Measurements from ENCODE around the gene CYP17A1. TPM values are rescaled to one million over a fixed set of nuclear protein-coding genes. Genes with fewer than 3 reads are reported as not detected.
A peak's percentile ranks its signal among the peaks of the same experiment; 100 is the strongest.
"Not testable (repeated sequence)": the region's sequence is repeated elsewhere in the genome, so short reads cannot be mapped to it uniquely, and the experiment has no call there.

The CYP17A1 gene
- total RNA-seq, 1 donor from 2014 or later: not detected

GRCh38 chr10:102835007-102835482 lies 2.2 kb downstream of the CYP17A1 start:
- DNase-seq (ENCODE audit: low spot score): no peak

- DNase-seq (ENCODE audit: low spot score): no peak
Observed at GRCh38 chr10:102834143-102834542, 3.1 kb downstream of the CYP17A1 start.

- DNase-seq (ENCODE audit: low spot score): no peak
Observed at GRCh38 chr10:102832987-102833386, 4.2 kb downstream of the CYP17A1 start.

- DNase-seq (ENCODE audit: low spot score): no peak
Observed at GRCh38 chr10:102832248-102832647, 5.0 kb downstream of the CYP17A1 start.

- no peak for DNase-seq (ENCODE audit: low spot score)
Observed at GRCh38 chr10:102831322-102832071, 5.7 kb downstream of the CYP17A1 start.

GRCh38 chr10:102827597-102827975 lies 9.6 kb downstream of the CYP17A1 start:
- DNase-seq (ENCODE audit: low spot score): no peak

GRCh38 chr10:102826148-102826796 lies 10.9 kb downstream of the CYP17A1 start:
- no peak for DNase-seq (ENCODE audit: low spot score)

- no peak for DNase-seq (ENCODE audit: low spot score)
Observed at GRCh38 chr10:102824664-102825063, 12.5 kb downstream of the CYP17A1 start.

- no peak for DNase-seq (ENCODE audit: low spot score)
Observed at GRCh38 chr10:102822222-102822621, 15.0 kb downstream of the CYP17A1 start.

- not testable (repeated sequence) for DNase-seq (ENCODE audit: low spot score)
Observed at GRCh38 chr10:102820008-102820407, 17.2 kb downstream of the CYP17A1 start.

- DNase-seq (ENCODE audit: low spot score): no peak
Observed at GRCh38 chr10:102819054-102819453, 18.2 kb downstream of the CYP17A1 start.

GRCh38 chr10:102817175-102817574 lies 20.0 kb downstream of the CYP17A1 start:
- DNase-seq (ENCODE audit: low spot score): no peak

- no peak for DNase-seq (ENCODE audit: low spot score)
Observed at GRCh38 chr10:102815790-102816549, 21.2 kb downstream of the CYP17A1 start.

- DNase-seq (ENCODE audit: low spot score): peak; percentile 92
Observed at GRCh38 chr10:102814873-102815661, 22.1 kb downstream of the CYP17A1 start.

- no peak for DNase-seq (ENCODE audit: low spot score)
Observed at GRCh38 chr10:102814453-102814871, 22.8 kb downstream of the CYP17A1 start.

- DNase-seq (ENCODE audit: low spot score): no peak
Observed at GRCh38 chr10:102813734-102814452, 23.3 kb downstream of the CYP17A1 start.

- DNase-seq (ENCODE audit: low spot score): no peak
Observed at GRCh38 chr10:102813017-102813541, 24.1 kb downstream of the CYP17A1 start.

- no peak for DNase-seq (ENCODE audit: low spot score)
Observed at GRCh38 chr10:102812231-102812876, 24.9 kb downstream of the CYP17A1 start.

GRCh38 chr10:102811346-102811745 lies 25.9 kb downstream of the CYP17A1 start:
- no peak for DNase-seq (ENCODE audit: low spot score)

- no peak for DNase-seq (ENCODE audit: low spot score)
Observed at GRCh38 chr10:102808380-102808779, 28.8 kb downstream of the CYP17A1 start.

Measured in mesenteric fat pad (tissue), 1 donor.